ENCODE results near the gene C11orf21.

DNA sequence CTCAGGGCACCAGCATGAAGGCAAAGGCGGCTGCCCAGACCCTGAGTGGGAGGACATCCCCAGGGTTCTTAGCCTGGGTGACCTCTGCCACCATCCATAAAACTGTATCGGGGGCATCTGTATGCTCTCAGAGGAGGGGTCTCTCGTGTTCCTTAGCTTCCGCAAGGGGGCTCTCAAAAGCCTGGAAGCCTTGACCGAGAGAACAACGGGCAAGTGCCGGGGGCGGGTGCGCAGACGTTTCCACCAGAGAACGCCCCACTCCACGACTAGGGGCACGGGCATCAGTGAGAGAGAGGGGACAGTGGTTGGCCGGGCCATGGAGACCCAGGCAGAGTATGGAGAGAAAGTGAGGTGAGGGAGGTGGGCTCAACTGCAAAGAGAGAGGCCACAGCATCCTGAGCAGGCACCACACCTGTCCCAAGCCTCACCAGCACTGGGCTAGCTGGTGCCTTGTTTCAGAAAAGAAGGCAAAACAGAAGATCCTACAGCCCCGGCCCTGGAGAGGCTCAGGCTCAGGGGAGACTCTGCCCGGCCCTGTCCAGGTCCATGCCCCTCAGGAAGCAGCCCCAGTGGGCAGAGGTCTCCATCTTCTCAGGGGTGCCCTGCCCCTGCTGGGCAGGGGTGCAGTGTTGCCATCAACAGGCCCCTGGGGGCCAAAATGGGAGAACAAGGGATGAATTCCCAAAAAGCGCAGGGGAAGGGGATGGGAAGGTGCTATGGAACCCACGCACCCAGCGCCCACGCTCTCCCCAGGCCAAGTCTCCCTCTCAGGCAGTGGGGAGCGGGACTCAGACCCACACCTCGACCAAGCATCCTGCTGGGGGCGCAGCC is 6.0 kb upstream of the C11orf21 start:
- TF ChIP-seq CTCF (conservative IDR thresholded peaks at IDR 0.05 in 1 of 2, IDR thresholded peaks at IDR 0.05 in 1 of 2; ENCODE audit: low read depth in 1 of 2, low read length in 2 of 2): no peak
- TF ChIP-seq EZH2 (IDR thresholded peaks at IDR 0.05; ENCODE audit: low read length, missing control alignments): no peak
